GM12878 (cell line): ENCODE data around the gene STK40. TPM values are rescaled to one million over a fixed set of nuclear protein-coding genes. Genes with fewer than 3 reads are reported as not detected.
A peak's percentile ranks its signal among the peaks of the same experiment; 100 is the strongest.

Source experiments
- ATAC-seq: fragments of 200-7000 bp; cut with Tn5 transposase; 3 replicates; pipeline ENCODE4 v1.9.1; 2020; ENCODE audit warnings: mild to moderate bottlenecking, moderate library complexity
- BruUV-seq: library from RNA; stranded (reverse); fragments of 400-500 nt; replicated peaks from 2 replicates; lab custom pipeline; 2021; lab: Mats Ljungman, UMichigan
- CTCF ChIA-PET: fragments of 300-600 bp; sonication (Branson Sonifier 250); formaldehyde crosslinking; extraction: SDS; loops from one replicate; lab custom pipeline; 2021; ENCODE audit warnings: inconsistent platforms; lab: Yijun Ruan, JAX
- POLR2A ChIA-PET: fragments of 350-600 bp; formaldehyde crosslinking; extraction: SDS; loops from one replicate; lab custom pipeline; 2021; ENCODE audit warnings: inconsistent platforms; lab: Charles Lee
- RAD21 ChIA-PET: fragments of 300-600 bp; sonication (Branson Sonifier 250); formaldehyde crosslinking; loops from one replicate; lab custom pipeline; 2023; ENCODE audit warnings: antibody characterized with exemption; ENCODE audit not compliant: unreplicated experiment; lab: Charles Lee
- SMC1A ChIA-PET: fragments of 300-600 bp; sonication (Branson Sonifier 250); formaldehyde crosslinking; loops from one replicate; lab custom pipeline; 2023; ENCODE audit not compliant: unreplicated experiment, uncharacterized antibody; lab: Charles Lee
- DNase-seq: peaks from one replicate; pipeline ENCODE4 v3.0.0-alpha.2; 2011; ENCODE audit warnings: low read depth, low spot score
- FAIRE-seq: peaks from 3 replicates; lab custom pipeline; 2011; peaks lifted over from hg19 to GRCh38; lab: Jason Lieb, UNC
- H2AFZ ChIP-seq: 2 replicates; pipeline ENCODE4 v1.6.0; 2011; ENCODE audit warnings: low read depth, low read length, control low read depth; ENCODE audit not compliant: control insufficient read depth
- H3K27ac ChIP-seq: 2 replicates; pipeline ENCODE4 v1.5.1; 2011; ENCODE audit warnings: control low read depth; ENCODE audit not compliant: control insufficient read depth, insufficient read depth
- H3K27me3 ChIP-seq, 2 experiments: replicated peaks in 1 of 2; 2 replicates each; pipeline versions ENCODE4 v1.6.0 to v1.6.1; 2011; ENCODE audit warnings: low read length in 1 of 2; ENCODE audit not compliant: control insufficient read depth in 2 of 2, insufficient read depth in 2 of 2
- H3K36me3 ChIP-seq, 2 experiments: 2 replicates each; pipeline ENCODE4 v1.5.1; 2011; ENCODE audit warnings: low read length in 1 of 2; ENCODE audit not compliant: control insufficient read depth in 2 of 2, insufficient read depth in 2 of 2
- H3K4me1 ChIP-seq: 2 replicates; pipeline ENCODE4 v1.6.1; 2011; ENCODE audit warnings: mild to moderate bottlenecking, low read length, moderate library complexity, mixed read lengths; ENCODE audit not compliant: control insufficient read depth, insufficient read depth
- H3K4me2 ChIP-seq: 2 replicates; pipeline ENCODE4 v1.6.0; 2011; ENCODE audit warnings: control low read depth; ENCODE audit not compliant: control insufficient read depth, insufficient read depth
- H3K4me3 ChIP-seq: fragments of 200-600 bp; sonication (generic); 2 replicates; pipeline ENCODE4 v1.5.1; 2016
- H3K79me2 ChIP-seq: 2 replicates; pipeline ENCODE4 v1.6.0; 2011; ENCODE audit warnings: low read length; ENCODE audit not compliant: control insufficient read depth, insufficient read depth
- H3K9ac ChIP-seq: 2 replicates; pipeline ENCODE4 v1.8.0; 2011; ENCODE audit warnings: low read length, control low read depth, mixed read lengths; ENCODE audit not compliant: control insufficient read depth, insufficient read depth
- H3K9me3 ChIP-seq: replicated peaks from 3 replicates; pipeline ENCODE4 v1.5.1; 2011; ENCODE audit warnings: mild to moderate bottlenecking, low read length; ENCODE audit not compliant: control insufficient read depth, insufficient read depth
- H4K20me1 ChIP-seq: 2 replicates; pipeline ENCODE4 v1.6.0; 2011; ENCODE audit not compliant: control insufficient read depth, insufficient read depth
- BCL11A ChIP-seq: IDR thresholded peaks from 2 replicates; pipeline ENCODE4 v1.6.1; 2011; ENCODE audit warnings: low read depth, low read length
- CBFB ChIP-seq: IDR thresholded peaks from 2 replicates; pipeline ENCODE4 v1.6.1; 2016; ENCODE audit warnings: antibody characterized with exemption, low read depth
- CTCF ChIP-seq, 3 experiments: IDR thresholded peaks in 2 of 3; conservative IDR thresholded peaks in 1 of 3; 2 replicates each; pipeline ENCODE4 v1.5.1; 2011; ENCODE audit warnings: low read depth in 3 of 3, low read length in 3 of 3, mild to moderate bottlenecking in 3 of 3, control low read depth in 2 of 3, moderate library complexity in 2 of 3, inconsistent platforms in 1 of 3, mixed read lengths in 1 of 3; ENCODE audit not compliant: control insufficient read depth in 2 of 3, insufficient read depth in 1 of 3; ENCODE audit errors: extremely low read depth in 1 of 3
- HDAC6 ChIP-seq: fragments of 200-600 bp; sonication (generic); IDR thresholded peaks from one replicate; pipeline ENCODE4 v1.8.0; 2017; ENCODE audit warnings: antibody characterized with exemption; ENCODE audit not compliant: unreplicated experiment
- IKZF2 ChIP-seq, 2 experiments: fragments of 450-650 bp; IDR thresholded peaks; 2 replicates each; pipeline ENCODE4 v1.6.1; 2017; ENCODE audit warnings: mild to moderate bottlenecking in 2 of 2, moderate library complexity in 2 of 2
- JUNB ChIP-seq: IDR thresholded peaks from 2 replicates; pipeline ENCODE4 v1.6.1; 2016; ENCODE audit warnings: antibody characterized with exemption, mild to moderate bottlenecking
- MEF2B ChIP-seq: fragments of 450-650 bp; IDR thresholded peaks from 2 replicates; pipeline ENCODE4 v1.6.1; 2018; ENCODE audit warnings: mild to moderate bottlenecking, moderate library complexity; ENCODE audit not compliant: partially characterized antibody, poor library complexity, severe bottlenecking
- MLLT1 ChIP-seq: fragments of 450-650 bp; IDR thresholded peaks from 2 replicates; pipeline ENCODE4 v1.6.1; 2016; ENCODE audit warnings: mild to moderate bottlenecking
- MTA3 ChIP-seq: IDR thresholded peaks from 2 replicates; pipeline ENCODE4 v1.6.1; 2012; ENCODE audit warnings: low read length, inconsistent platforms, borderline replicate concordance
- NFYB ChIP-seq: IDR thresholded peaks from 2 replicates; pipeline ENCODE4 v1.6.1; 2011; ENCODE audit warnings: low read depth, mild to moderate bottlenecking, low read length, improper control_type of control experiment, moderate library complexity; ENCODE audit not compliant: insufficient read depth
- RELA ChIP-seq: fragments of 450-650 bp; IDR thresholded peaks from 2 replicates; pipeline ENCODE4 v1.8.0; 2014; ENCODE audit warnings: borderline replicate concordance; ENCODE audit not compliant: partially characterized antibody
- SMARCA5 ChIP-seq: fragments of 450-650 bp; IDR thresholded peaks from 2 replicates; pipeline ENCODE4 v1.6.1; 2017; ENCODE audit warnings: mild to moderate bottlenecking
- SRF ChIP-seq, 2 experiments: IDR thresholded peaks; 2 replicates each; pipeline ENCODE4 v1.6.1; 2011; ENCODE audit warnings: low read depth in 2 of 2, low read length in 2 of 2, mild to moderate bottlenecking in 1 of 2, moderate library complexity in 1 of 2
- YY1 ChIP-seq: IDR thresholded peaks from 2 replicates; pipeline ENCODE4 v1.6.1; 2011; ENCODE audit warnings: low read depth, mild to moderate bottlenecking, low read length
- ZBTB33 ChIP-seq: fragments of 450-650 bp; IDR thresholded peaks from 2 replicates; pipeline ENCODE4 v1.6.1; 2017; ENCODE audit warnings: mild to moderate bottlenecking
- ZNF24 ChIP-seq: fragments of 450-650 bp; IDR thresholded peaks from 2 replicates; pipeline ENCODE4 v1.6.1; 2017; ENCODE audit warnings: antibody characterized with exemption, mild to moderate bottlenecking
- ZSCAN29 ChIP-seq: fragments of 450-650 bp; IDR thresholded peaks from 2 replicates; pipeline ENCODE4 v1.6.1; 2017; ENCODE audit warnings: mild to moderate bottlenecking, moderate library complexity
- WGBS: methylation state at CpG from one replicate; pipeline ENCODE4 v1.1.6; 2016; ENCODE audit warnings: low lambda C conversion rate; ENCODE audit not compliant: insufficient replicate concordance, insufficient coverage; ENCODE audit errors: missing lambda C conversion rate; 5-methylcytosine and 5-hydroxymethylcytosine counted together
- in situ Hi-C: fragments of 300-500 bp; cut with MboI; formaldehyde crosslinking; loops from 9 replicates; pipeline ENCODE4 v1.14.3; 2018; ENCODE audit warnings: mixed read lengths
- intact Hi-C: fragments of 100-400 bp; cut with micrococcal nuclease; formaldehyde crosslinking; loops from one replicate; pipeline ENCODE4 v1.14.2; 2022; ENCODE audit not compliant: unreplicated experiment
- polyA plus RNA-seq, 11 experiments: library from polyadenylated mRNA; depleted of rRNA in 4 of 11; unstranded in 6 of 11; stranded (reverse) in 5 of 11; fragments of >200 nt; fragmentation: Nextera tagmentation in 4 of 11; fragmentation: Illumina TruSeq in 1 of 11; extraction: Ambion mirVana in 4 of 11; extraction: Trizol in 1 of 11; gene quantifications; 1 replicate in 1 of 11; 2 replicates in 10 of 11; pipeline versions ENCODE4 v1.2.1 to v1.2.3, GENCODE V29; 2011 to 2016; ENCODE audit warnings: inconsistent platforms in 2 of 11, missing spikeins in 2 of 11, low read depth in 1 of 11
- total RNA-seq, 4 experiments: library from RNA; depleted of rRNA in 3 of 4; stranded (reverse); fragments of >200 nt in 3 of 4; fragmentation: Illumina TruSeq in 1 of 4; extraction: Trizol in 1 of 4; gene quantifications; 2 replicates each; pipeline versions ENCODE4 v1.2.1 to v1.2.3, GENCODE V29; 2013 to 2021

STK40 gene
- total and polyA plus RNA-seq, 10 of the 15 experiments (the other 5 are each of a cell fraction or from before 2014, with no cell fraction given), result 0.27 to 51.0 (median 29.5) TPM

- intact Hi-C loops, result loop anchor here (10.0 kb wide), 2 partner anchors 160 to 230 kb away; partner anchors contain the start of genes MAP7D1 and THRAP3
- DNase-seq (no peak), FAIRE-seq (peak; percentile 38), ATAC-seq (peak; percentile 0)
- Histone ChIP-seq H2AFZ (peak overlapping the region; percentile 35), H3K36me3 (0 out of 4 replicates have a peak, but pooled peaks cover 0 to 7% of the 10 kb centered on the region in 2 experiments), H3K4me2 (peak overlapping the region; percentile 73), H3K9ac (peak overlapping the region; percentile 79), H4K20me1 (no peaks in the 10 kb centered on the region), H3K9me3 (no peaks in the 10 kb centered on the region; the same call in 2 of the 3 replicates), H3K4me1 (peaks cover 35% of the 10 kb centered on the region), H3K27ac (peak overlapping the region; percentile 68), H3K27me3 (no peaks in the 10 kb centered on the region), H3K79me2 (peaks cover 50% of the 10 kb centered on the region), H3K4me3 (peak overlapping the region; percentile 85)
- 2% methylated on average over 25 of the region's 25 CpGs for WGBS
- TSS peak; percentile 64 for BruUV-seq
- SMC1A ChIA-PET, result interaction anchor here (0.7 to 2.3 kb wide), 4 partner anchors 12 to 235 kb away, joined by 3 to 14 read pairs (median 3); partner anchors contain the start of genes EVA1B, LSM10 and TRAPPC3
- RAD21 ChIA-PET, result interaction anchor here (0.7 to 3.3 kb wide), 8 partner anchors 9 to 42 kb away, joined by 3 to 11 read pairs (median 4); partner anchors contain the start of gene LSM10
- POLR2A ChIA-PET, result interaction anchor here (0.6 to 4.4 kb wide), 11 partner anchors 8 to 235 kb away, joined by 3 to 44 read pairs (median 3); partner anchors contain the start of genes LSM10, SH3D21 and TRAPPC3
- CTCF ChIA-PET, result interaction anchor here (0.7 to 2.6 kb wide), 6 partner anchors 16 to 235 kb away, joined by 3 to 31 read pairs (median 4); partner anchors contain the start of gene TRAPPC3
- in situ Hi-C loops, result no loop called here
- peak; percentile 71 for TF ChIP-seq MEF2B
- no peak for TF ChIP-seq RELA
- TF ChIP-seq MTA3, result no peak
- TF ChIP-seq SRF (IDR thresholded peaks at IDR 0.05; ENCODE audit: low read depth in 2 of 2, low read length in 2 of 2), result no peak
- TF ChIP-seq ZSCAN29, result no peak
- TF ChIP-seq ZBTB33, result no peak
- peak in 1 of 3 experiments; percentile 13; a peak in 1 of 6 replicates for TF ChIP-seq CTCF (IDR thresholded peaks at IDR 0.05 in 2 of 3, conservative IDR thresholded peaks at IDR 0.05 in 1 of 3; ENCODE audit: control insufficient read depth in 2 of 3, extremely low read depth in 1 of 3, insufficient read depth in 1 of 3, low read depth in 3 of 3, low read length in 3 of 3)
- peak; percentile 95 for TF ChIP-seq ZNF24
- TF ChIP-seq MLLT1, result no peak
- TF ChIP-seq NFYB, result no peak
- TF ChIP-seq IKZF2 (IDR thresholded peaks at IDR 0.05), result peak; percentile 41 to 42; a peak in 2 of 4 replicates
- TF ChIP-seq JUNB, result no peak
- TF ChIP-seq HDAC6, result no peak
- TF ChIP-seq BCL11A, result no peak
- TF ChIP-seq SMARCA5, result no peak; the same call in 1 of the 2 replicates
- TF ChIP-seq YY1, result 0 out of 2 replicates have a peak, but pooled peaks have one; percentile 42
- no peak for TF ChIP-seq CBFB
Measured at GRCh38 chr1:36384542-36385409, 948 bp downstream of the STK40 start.
